ENCODE results near the gene KRTAP3-1. TPM values are rescaled to one million over a fixed set of nuclear protein-coding genes. Genes with fewer than 3 reads are reported as not detected.
A peak's percentile ranks its signal among the peaks of the same experiment; 100 is the strongest.
"Not testable (repeated sequence)": the region's sequence is repeated elsewhere in the genome, so short reads cannot be mapped to it uniquely, and the experiment has no call there.

KRTAP3-1 gene
- total and polyA plus RNA-seq, 7 experiments from 2014 or later, result not detected

GRCh38 chr17:41048441-41048840 is 39.5 kb upstream of the KRTAP3-1 start:
- H3K9me3 ChIP-seq (ENCODE audit: control insufficient read depth in 2 of 3, low read length in 3 of 3), result no peaks in the 10 kb centered on the region
- ChIA-PET CTCF (no interaction called here), POLR2A (no interaction called here)
- no peaks in the 10 kb centered on the region for H3K36me3 ChIP-seq (ENCODE audit: control insufficient read depth in 2 of 3, insufficient read depth in 3 of 3, low read length in 3 of 3)
- H3K27me3 Mint-ChIP-seq, result peaks cover 13 to 23% (median 18%) of the 10 kb centered on the region in 5 donors
- DNase-seq (no peak), ATAC-seq (no peak)
- no peak overlapping the region for H3K27ac Mint-ChIP-seq
- H3K4me1 Mint-ChIP-seq, result no peaks in the 10 kb centered on the region
- intact Hi-C loops (cut with micrococcal nuclease), result loop anchor here in 1 of 2 donors (5.0 kb wide), 1 partner anchor 114 kb away; the partner anchor contains the start of gene KRTAP4-4
- H3K4me3 Mint-ChIP-seq, result no peak overlapping the region
- no peak overlapping the region for H3K27ac ChIP-seq (ENCODE audit: low read depth, low read length)
- H3K4me3 ChIP-seq (ENCODE audit: low read length), result no peak overlapping the region
- no peaks in the 10 kb centered on the region for H3K27me3 ChIP-seq (ENCODE audit: control insufficient read depth in 2 of 2, insufficient read depth in 2 of 2, low read length in 2 of 2)
- peaks cover 0 to 2% (median 0%) of the 10 kb centered on the region in 5 donors for H3K36me3 Mint-ChIP-seq
- H3K9me3 Mint-ChIP-seq, result peaks cover 0 to 7% (median 2%) of the 10 kb centered on the region in 11 donors
- no peaks in the 10 kb centered on the region for H3K4me1 ChIP-seq (ENCODE audit: control insufficient read depth in 2 of 2, insufficient read depth in 2 of 2, low read length in 2 of 2)

GRCh38 chr17:41046735-41047465 is 38.0 kb upstream of the KRTAP3-1 start, which contains the start of gene KRTAP2-1:
Gene KRTAP2-1, minus strand, starts transcription at chr17:41047316. Its CDS starts 49 bp downstream, at chr17:41047267.
- CTCF ChIA-PET, POLR2A ChIA-PET: not testable (repeated sequence)
- peak within 1 kb of the TSS in 1 of 9 donors; percentile 21 for H3K27ac Mint-ChIP-seq

GRCh38 chr17:41042953-41043352 is 34.0 kb upstream of the KRTAP3-1 start:
- DNase-seq (no peak), ATAC-seq (no peak)
- no peak overlapping the region for H3K27ac Mint-ChIP-seq
- peaks cover 0 to 17% (median 5%) of the 10 kb centered on the region in 11 donors for H3K9me3 Mint-ChIP-seq
- no peaks in the 10 kb centered on the region for H3K4me1 Mint-ChIP-seq
- H3K4me1 ChIP-seq (ENCODE audit: control insufficient read depth in 2 of 2, insufficient read depth in 2 of 2, low read length in 2 of 2), result no peaks in the 10 kb centered on the region
- H3K9me3 ChIP-seq (ENCODE audit: control insufficient read depth in 2 of 3, low read length in 3 of 3), result no peaks in the 10 kb centered on the region
- H3K27me3 Mint-ChIP-seq, result peaks cover 13 to 20% (median 17%) of the 10 kb centered on the region in 5 donors
- H3K27me3 ChIP-seq (ENCODE audit: control insufficient read depth in 2 of 2, insufficient read depth in 2 of 2, low read length in 2 of 2), result no peaks in the 10 kb centered on the region
- POLR2A ChIA-PET, result no interaction called here
- no peak overlapping the region for H3K27ac ChIP-seq (ENCODE audit: low read depth, low read length)
- H3K4me3 Mint-ChIP-seq, result no peak overlapping the region
- intact Hi-C loops (cut with micrococcal nuclease), result no loop called here
- H3K36me3 ChIP-seq (ENCODE audit: control insufficient read depth in 2 of 3, insufficient read depth in 3 of 3, low read length in 3 of 3), result no peaks in the 10 kb centered on the region
- H3K4me3 ChIP-seq (ENCODE audit: low read length), result no peak overlapping the region
- H3K36me3 Mint-ChIP-seq, result peaks cover 0 to 4% (median 0%) of the 10 kb centered on the region in 5 donors
- CTCF ChIA-PET, result no interaction called here

More at GRCh38 chr17:41046735-41047465, 38.0 kb upstream of the KRTAP3-1 start, which contains the start of gene KRTAP2-1:
- ATAC-seq; H3K4me3 ChIP-seq (ENCODE audit: low read length); H3K4me1 Mint-ChIP-seq; H3K36me3 ChIP-seq (ENCODE audit: control insufficient read depth in 2 of 3, insufficient read depth in 3 of 3, low read length in 3 of 3); DNase-seq; H3K9me3 ChIP-seq (ENCODE audit: control insufficient read depth in 2 of 3, low read length in 3 of 3); H3K27ac ChIP-seq (ENCODE audit: low read depth, low read length); H3K36me3 Mint-ChIP-seq; H3K27me3 ChIP-seq (ENCODE audit: control insufficient read depth in 2 of 2, insufficient read depth in 2 of 2, low read length in 2 of 2); H3K4me1 ChIP-seq (ENCODE audit: control insufficient read depth in 2 of 2, insufficient read depth in 2 of 2, low read length in 2 of 2): not testable (repeated sequence)
- H3K27me3 Mint-ChIP-seq, result peaks cover 17 to 23% (median 20%) of the 10 kb centered on the region in 5 donors
- H3K9me3 Mint-ChIP-seq, result peaks cover 0 to 17% (median 5%) of the 10 kb centered on the region in 11 donors
- intact Hi-C loops (cut with micrococcal nuclease), result loop anchor here in 1 of 2 donors (5.0 kb wide), 1 partner anchor 115 kb away; the partner anchor contains the start of gene KRTAP4-4
- peak within 1 kb of the TSS in 1 of 10 donors; percentile 26 for H3K4me3 Mint-ChIP-seq

- H3K4me1 ChIP-seq (ENCODE audit: control insufficient read depth in 2 of 2, insufficient read depth in 2 of 2, low read length in 2 of 2); intact Hi-C loops (cut with micrococcal nuclease); H3K4me3 ChIP-seq (ENCODE audit: low read length); H3K36me3 Mint-ChIP-seq; DNase-seq; H3K27me3 ChIP-seq (ENCODE audit: control insufficient read depth in 2 of 2, insufficient read depth in 2 of 2, low read length in 2 of 2); H3K9me3 ChIP-seq (ENCODE audit: control insufficient read depth in 2 of 3, low read length in 3 of 3); H3K27ac Mint-ChIP-seq; H3K4me1 Mint-ChIP-seq; H3K4me3 Mint-ChIP-seq; POLR2A ChIA-PET; H3K27ac ChIP-seq (ENCODE audit: low read depth, low read length); H3K36me3 ChIP-seq (ENCODE audit: control insufficient read depth in 2 of 3, insufficient read depth in 3 of 3, low read length in 3 of 3); ATAC-seq: not testable (repeated sequence)
- CTCF ChIA-PET, result interaction anchor here (0.6 kb wide), 1 partner anchor 626 kb away, joined by 3 read pairs; no protein-coding TSS in a partner anchor
- peaks cover 11 to 17% (median 13%) of the 10 kb centered on the region in 5 donors for H3K27me3 Mint-ChIP-seq
- peaks cover 0 to 17% (median 5%) of the 10 kb centered on the region in 11 donors for H3K9me3 Mint-ChIP-seq
These were observed 32.0 kb upstream of the KRTAP3-1 start, which contains the start of gene KRTAP1-1 for GRCh38 chr17:41040783-41041571. Gene KRTAP1-1, minus strand, starts transcription at chr17:41041450. Its CDS starts 53 bp downstream, at chr17:41041397.

- H3K27me3 Mint-ChIP-seq, result peaks cover 5 to 12% (median 10%) of the 10 kb centered on the region in 5 donors
- no peaks in the 10 kb centered on the region for H3K36me3 ChIP-seq (ENCODE audit: control insufficient read depth in 2 of 3, insufficient read depth in 3 of 3, low read length in 3 of 3)
- no peaks in the 10 kb centered on the region for H3K4me1 ChIP-seq (ENCODE audit: control insufficient read depth in 2 of 2, insufficient read depth in 2 of 2, low read length in 2 of 2)
- H3K27ac ChIP-seq (ENCODE audit: low read depth, low read length), result no peak overlapping the region
- H3K4me3 ChIP-seq (ENCODE audit: low read length), result no peak overlapping the region
- peaks cover 0 to 8% (median 0%) of the 10 kb centered on the region in 11 donors for H3K9me3 Mint-ChIP-seq
- H3K27ac Mint-ChIP-seq, result no peak overlapping the region
- no peak overlapping the region for H3K4me3 Mint-ChIP-seq
- H3K9me3 ChIP-seq (ENCODE audit: control insufficient read depth in 2 of 3, low read length in 3 of 3), result no peaks in the 10 kb centered on the region
- peaks cover 0 to 3% of the 10 kb centered on the region in 2 donors for H3K27me3 ChIP-seq (ENCODE audit: control insufficient read depth in 2 of 2, insufficient read depth in 2 of 2, low read length in 2 of 2)
- H3K36me3 Mint-ChIP-seq, result no peaks in the 10 kb centered on the region
- no peak for DNase-seq
- peaks cover 0 to 2% (median 0%) of the 10 kb centered on the region in 7 donors for H3K4me1 Mint-ChIP-seq
- CTCF ChIA-PET, result no interaction called here
- intact Hi-C loops (cut with micrococcal nuclease), result no loop called here
- POLR2A ChIA-PET, result no interaction called here
- ATAC-seq, result no peak
These were observed 29.0 kb upstream of the KRTAP3-1 start for GRCh38 chr17:41037853-41038350.

GRCh38 chr17:41034346-41034935 is 25.5 kb upstream of the KRTAP3-1 start, which contains the start of gene KRTAP1-3:
Gene KRTAP1-3, minus strand, starts transcription at chr17:41034874. Its CDS starts 53 bp downstream, at chr17:41034821.
- H3K27me3 Mint-ChIP-seq, result peaks cover 7 to 18% (median 17%) of the 10 kb centered on the region in 5 donors
- DNase-seq, result not testable (repeated sequence)

More at GRCh38 chr17:41034346-41034935, 25.5 kb upstream of the KRTAP3-1 start, which contains the start of gene KRTAP1-3:
- H3K36me3 ChIP-seq (ENCODE audit: control insufficient read depth in 2 of 3, insufficient read depth in 3 of 3, low read length in 3 of 3); H3K9me3 Mint-ChIP-seq; POLR2A ChIA-PET; CTCF ChIA-PET; H3K4me3 ChIP-seq (ENCODE audit: low read length); H3K4me1 Mint-ChIP-seq; H3K27me3 ChIP-seq (ENCODE audit: control insufficient read depth in 2 of 2, insufficient read depth in 2 of 2, low read length in 2 of 2); ATAC-seq; H3K27ac ChIP-seq (ENCODE audit: low read depth, low read length); H3K4me3 Mint-ChIP-seq; H3K4me1 ChIP-seq (ENCODE audit: control insufficient read depth in 2 of 2, insufficient read depth in 2 of 2, low read length in 2 of 2); intact Hi-C loops (cut with micrococcal nuclease); H3K27ac Mint-ChIP-seq; H3K9me3 ChIP-seq (ENCODE audit: control insufficient read depth in 2 of 3, low read length in 3 of 3); H3K36me3 Mint-ChIP-seq: not testable (repeated sequence)
